ENCODE results near the gene PCBD1.
"Not testable (repeated sequence)": the region's sequence is repeated elsewhere in the genome, so short reads cannot be mapped to it uniquely, and the experiment has no call there.

PCBD1 gene

GRCh38 chr10:70887804-70888800, at the start of gene PCBD1:
PCBD1 (minus strand) TSS chr10:70888565; CDS start chr10:70888533, 32 bp downstream.
- peak; percentile 25 to 94 (median 58) for DNase-seq
- intact Hi-C loops (cut with DNase I): no loop called here

GRCh38 chr10:70937661-70938060, 49.3 kb upstream of the PCBD1 start:
- DNase-seq: peak in 1 of 10 donors; percentile 31
- intact Hi-C loops (cut with DNase I): no loop called here

- intact Hi-C loops (cut with DNase I): no loop called here
- DNase-seq: peak in 1 of 10 donors; percentile 61
These were observed 47.7 kb upstream of the PCBD1 start for GRCh38 chr10:70936111-70936510.

- peak in 2 of 10 donors; percentile 4 to 67 for DNase-seq
- intact Hi-C loops (cut with DNase I): no loop called here
These were observed 47.3 kb upstream of the PCBD1 start for GRCh38 chr10:70935631-70936030.

GRCh38 chr10:70935125-70935625, 46.8 kb upstream of the PCBD1 start:
- intact Hi-C loops (cut with DNase I): no loop called here
- DNase-seq: no peak

GRCh38 chr10:70934701-70935100, 46.3 kb upstream of the PCBD1 start:
- intact Hi-C loops (cut with DNase I): no loop called here
- no peak for DNase-seq

- intact Hi-C loops (cut with DNase I): no loop called here
- no peak for DNase-seq
These were observed 44.2 kb upstream of the PCBD1 start for GRCh38 chr10:70932392-70933196.

- DNase-seq: no peak
- intact Hi-C loops (cut with DNase I): no loop called here
These were observed 42.9 kb upstream of the PCBD1 start for GRCh38 chr10:70931168-70931815.

- no peak for DNase-seq
These were observed 42.1 kb upstream of the PCBD1 start for GRCh38 chr10:70930263-70931000.

GRCh38 chr10:70928140-70928539, 39.8 kb upstream of the PCBD1 start:
- intact Hi-C loops (cut with DNase I): no loop called here

More at GRCh38 chr10:70930263-70931000, 42.1 kb upstream of the PCBD1 start:
- intact Hi-C loops (cut with DNase I): no loop called here

GRCh38 chr10:70927189-70927943, 39.0 kb upstream of the PCBD1 start:
- intact Hi-C loops (cut with DNase I): no loop called here
- DNase-seq: no peak

More at GRCh38 chr10:70928140-70928539, 39.8 kb upstream of the PCBD1 start:
- no peak for DNase-seq

- no peak for DNase-seq
- intact Hi-C loops (cut with DNase I): no loop called here
These were observed 38.0 kb upstream of the PCBD1 start for GRCh38 chr10:70926226-70927000.

GRCh38 chr10:70925377-70926225, 37.2 kb upstream of the PCBD1 start:
- DNase-seq: peak in 7 of 10 donors; percentile 36 to 93 (median 62)
- intact Hi-C loops (cut with DNase I): loop anchor here (1.0 to 2.0 kb wide), 2 partner anchors 284 to 359 kb away; no protein-coding TSS in a partner anchor

- DNase-seq: no peak
- intact Hi-C loops (cut with DNase I): loop anchor here (2.0 kb wide), 1 partner anchor 361 kb away; no protein-coding TSS in a partner anchor
These were observed 35.3 kb upstream of the PCBD1 start for GRCh38 chr10:70923696-70924095.

GRCh38 chr10:70921285-70921684, 32.9 kb upstream of the PCBD1 start:
- intact Hi-C loops (cut with DNase I): no loop called here

GRCh38 chr10:70920519-70920918, 32.2 kb upstream of the PCBD1 start:
- intact Hi-C loops (cut with DNase I): no loop called here
- DNase-seq: peak in 2 of 10 donors; percentile 59 to 63

More at GRCh38 chr10:70921285-70921684, 32.9 kb upstream of the PCBD1 start:
- peak in 1 of 10 donors; percentile 1 for DNase-seq

GRCh38 chr10:70919906-70920305, 31.5 kb upstream of the PCBD1 start:
- peak in 1 of 10 donors; percentile 70 for DNase-seq
- intact Hi-C loops (cut with DNase I): not testable (repeated sequence)

Measured in posterior cingulate gyrus (tissue), 11 donors.